Cardiac muscle cell (in vitro differentiated cells and primary cell): ENCODE results near the gene ZNF385D. TPM values are rescaled to one million over a fixed set of nuclear protein-coding genes. Genes with fewer than 3 reads are reported as not detected.

Experiments used
- DNase-seq, 2 donors: peaks; one replicate each; pipeline versions ENCODE4 v3.0.0 to v3.0.0-alpha.2; 2010 to 2017; ENCODE audit warnings: low read depth in 1 of 2, low spot score in 1 of 2
- H3K27ac ChIP-seq: fragments of 200-600 bp; sonication (generic); 2 replicates; pipeline ENCODE4 v1.5.1; 2016
- H3K27me3 ChIP-seq: fragments of 200-600 bp; sonication (generic); 2 replicates; pipeline ENCODE4 v1.6.0; 2016; ENCODE audit warnings: control low read depth
- H3K36me3 ChIP-seq: fragments of 200-600 bp; sonication (generic); 2 replicates; pipeline ENCODE4 v1.5.1; 2016; ENCODE audit warnings: control low read depth
- H3K4me1 ChIP-seq: fragments of 200-600 bp; sonication (generic); 2 replicates; pipeline ENCODE4 v1.8.1; 2017; ENCODE audit warnings: low read depth, mild to moderate bottlenecking, mixed run types
- H3K4me3 ChIP-seq: fragments of 200-600 bp; sonication (generic); 2 replicates; pipeline ENCODE4 v1.5.1; 2016; ENCODE audit warnings: mild to moderate bottlenecking
- H3K9me3 ChIP-seq: fragments of 200-600 bp; sonication (generic); 2 replicates; pipeline ENCODE4 v1.5.1; 2017; ENCODE audit warnings: low read depth, mild to moderate bottlenecking, control low read depth
- polyA plus RNA-seq: library from polyadenylated mRNA; unstranded; fragments of >200 nt; fragmentation: Nextera tagmentation; extraction: Ambion mirVana; gene quantifications from 2 replicates; pipeline ENCODE4 v1.2.1, GENCODE V29; 2016
- total RNA-seq: library from RNA; depleted of rRNA; stranded (reverse); fragments of >200 nt; gene quantifications from 2 replicates; pipeline ENCODE4 v1.2.3, GENCODE V29; 2016
- TF ChIP-seq, protein P1 (sequence below): IDR thresholded peaks from 2 replicates; pipeline ENCODE4 v1.5.1; 2012; ENCODE audit warnings: low read depth, mild to moderate bottlenecking, low read length

The ZNF385D gene
- total and polyA plus RNA-seq, 2 experiments from 2014 or later: 1.3 to 10.6 TPM

DNA sequence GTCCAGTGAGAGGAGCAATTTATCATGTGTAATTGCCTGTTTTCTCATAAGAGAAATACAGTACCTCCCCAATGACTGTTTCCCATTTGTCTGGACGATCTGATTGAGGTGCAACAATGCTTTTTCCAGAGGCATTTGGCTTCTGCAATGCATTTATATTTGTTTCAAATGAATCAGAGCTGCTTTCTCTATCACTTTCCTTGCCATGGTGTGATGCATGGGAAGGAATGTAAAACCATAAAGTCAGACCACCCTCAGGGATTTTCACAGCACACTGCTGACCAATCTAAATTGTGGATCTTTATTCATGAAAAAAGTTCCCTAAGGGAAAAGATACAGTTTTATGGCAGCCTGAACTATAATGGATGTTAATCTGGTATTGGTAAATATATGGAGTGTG lies 333.0 kb downstream of the ZNF385D start:
- Histone ChIP-seq H3K27ac (no peak overlapping the region), H3K27me3 (no peaks in the 10 kb centered on the region), H3K4me3 (no peak overlapping the region), H3K4me1 (no peaks in the 10 kb centered on the region), H3K9me3 (no peaks in the 10 kb centered on the region), H3K36me3 (no peaks in the 10 kb centered on the region)
- DNase-seq: no peak
- TF ChIP-seq, protein P1, sequence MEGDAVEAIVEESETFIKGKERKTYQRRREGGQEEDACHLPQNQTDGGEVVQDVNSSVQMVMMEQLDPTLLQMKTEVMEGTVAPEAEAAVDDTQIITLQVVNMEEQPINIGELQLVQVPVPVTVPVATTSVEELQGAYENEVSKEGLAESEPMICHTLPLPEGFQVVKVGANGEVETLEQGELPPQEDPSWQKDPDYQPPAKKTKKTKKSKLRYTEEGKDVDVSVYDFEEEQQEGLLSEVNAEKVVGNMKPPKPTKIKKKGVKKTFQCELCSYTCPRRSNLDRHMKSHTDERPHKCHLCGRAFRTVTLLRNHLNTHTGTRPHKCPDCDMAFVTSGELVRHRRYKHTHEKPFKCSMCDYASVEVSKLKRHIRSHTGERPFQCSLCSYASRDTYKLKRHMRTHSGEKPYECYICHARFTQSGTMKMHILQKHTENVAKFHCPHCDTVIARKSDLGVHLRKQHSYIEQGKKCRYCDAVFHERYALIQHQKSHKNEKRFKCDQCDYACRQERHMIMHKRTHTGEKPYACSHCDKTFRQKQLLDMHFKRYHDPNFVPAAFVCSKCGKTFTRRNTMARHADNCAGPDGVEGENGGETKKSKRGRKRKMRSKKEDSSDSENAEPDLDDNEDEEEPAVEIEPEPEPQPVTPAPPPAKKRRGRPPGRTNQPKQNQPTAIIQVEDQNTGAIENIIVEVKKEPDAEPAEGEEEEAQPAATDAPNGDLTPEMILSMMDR: no peak

DNA sequence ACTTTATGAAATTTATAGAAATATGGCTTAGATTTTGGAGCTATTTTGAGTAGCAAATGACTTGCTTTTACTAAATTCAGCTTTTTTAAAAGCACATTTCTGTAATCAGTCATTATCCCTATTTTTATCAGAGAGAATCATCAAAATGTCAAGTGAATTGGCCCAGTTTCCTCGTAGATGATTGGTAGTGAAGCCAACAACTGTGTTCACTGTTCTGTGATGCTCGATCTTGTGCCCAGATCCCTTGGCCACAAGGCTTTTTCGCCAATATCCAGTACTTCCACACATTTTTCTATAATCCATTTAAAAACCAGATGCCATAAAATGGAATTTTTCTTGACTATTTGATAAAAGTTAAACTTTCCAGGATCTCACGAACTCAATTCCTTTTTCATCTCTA lies 336.5 kb downstream of the ZNF385D start:
- H3K36me3 ChIP-seq: no peaks in the 10 kb centered on the region
- TF ChIP-seq, protein P1: no peak
- H3K27me3 ChIP-seq: no peaks in the 10 kb centered on the region
- no peaks in the 10 kb centered on the region for H3K9me3 ChIP-seq
- no peaks in the 10 kb centered on the region for H3K4me1 ChIP-seq
- no peak overlapping the region for H3K4me3 ChIP-seq
- no peak for DNase-seq
- H3K27ac ChIP-seq: no peak overlapping the region

DNA sequence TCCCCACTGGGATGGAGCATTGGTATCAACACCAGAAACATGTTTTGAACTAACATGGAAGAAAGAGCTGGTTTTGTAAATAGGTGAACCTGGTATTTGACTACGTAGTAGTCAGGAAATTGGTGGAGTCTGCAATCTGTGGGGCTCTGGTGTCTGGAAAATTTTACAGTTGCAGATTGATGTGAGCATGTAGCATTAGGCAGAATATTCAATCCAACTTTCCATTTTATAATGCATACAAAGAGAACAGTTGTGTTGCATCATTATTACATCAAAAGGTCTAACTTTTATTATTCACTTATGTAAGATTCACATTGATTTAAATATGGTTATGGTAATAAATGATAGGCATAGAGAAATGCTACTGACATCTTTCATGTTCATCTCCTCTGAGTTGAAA lies 340.0 kb downstream of the ZNF385D start:
- no peaks in the 10 kb centered on the region for H3K36me3 ChIP-seq
- no peak for DNase-seq
- H3K4me3 ChIP-seq: no peak overlapping the region
- H3K4me1 ChIP-seq: no peaks in the 10 kb centered on the region
- no peaks in the 10 kb centered on the region for H3K9me3 ChIP-seq
- TF ChIP-seq, protein P1: no peak
- no peak overlapping the region for H3K27ac ChIP-seq
- H3K27me3 ChIP-seq: no peaks in the 10 kb centered on the region

DNA sequence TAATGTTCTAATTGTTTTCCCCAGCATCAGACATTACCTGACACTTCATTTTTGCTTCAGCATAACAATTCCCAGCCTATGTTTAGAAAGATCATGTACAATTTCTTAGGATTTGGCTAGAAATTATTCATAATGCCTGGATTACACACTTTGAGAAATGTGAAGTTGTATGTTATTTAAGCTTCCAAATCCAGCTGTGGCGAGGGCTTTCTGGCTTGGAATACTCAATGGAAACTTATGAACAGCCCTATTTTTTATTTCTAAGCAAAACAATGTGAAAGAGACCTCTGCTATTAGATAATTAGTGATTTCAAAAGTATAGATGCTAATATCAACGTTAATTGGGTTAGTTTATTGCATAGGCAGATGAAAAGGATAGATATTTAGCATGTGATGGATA lies 341.6 kb downstream of the ZNF385D start:
- TF ChIP-seq, protein P1: no peak
- no peaks in the 10 kb centered on the region for H3K36me3 ChIP-seq

DNA sequence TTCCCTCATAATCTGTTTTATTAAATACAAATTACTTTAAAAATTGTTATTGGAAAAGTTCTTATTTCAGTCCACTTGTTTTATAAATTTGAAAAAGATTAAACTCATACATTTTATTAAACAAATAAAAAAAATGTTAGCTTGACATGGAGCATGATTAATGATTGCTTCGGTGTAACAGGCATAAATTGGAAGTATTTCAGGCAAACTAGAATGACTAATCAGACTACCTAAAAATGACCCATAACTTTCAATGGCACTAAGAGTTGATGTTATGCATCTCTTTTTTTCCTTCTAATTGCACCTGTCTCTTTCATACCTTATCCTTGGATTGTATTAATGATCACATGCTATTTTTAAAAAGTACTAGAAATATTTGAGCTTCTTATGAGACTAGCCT lies 343.3 kb downstream of the ZNF385D start:
- no peaks in the 10 kb centered on the region for H3K36me3 ChIP-seq
- no peaks in the 10 kb centered on the region for H3K9me3 ChIP-seq
- H3K27ac ChIP-seq: no peak overlapping the region
- no peak for DNase-seq
- no peaks in the 10 kb centered on the region for H3K4me1 ChIP-seq
- TF ChIP-seq, protein P1: no peak
- no peak overlapping the region for H3K4me3 ChIP-seq
- H3K27me3 ChIP-seq: no peaks in the 10 kb centered on the region

More for the DNA sequence above, 341.6 kb downstream of the ZNF385D start:
- no peak for DNase-seq
- Histone ChIP-seq H3K4me1 (no peaks in the 10 kb centered on the region), H3K27ac (no peak overlapping the region), H3K9me3 (no peaks in the 10 kb centered on the region), H3K27me3 (no peaks in the 10 kb centered on the region), H3K4me3 (no peak overlapping the region)
